GM19240 (cell line): ENCODE results near the gene FGF3.

Experiments used
- DNase-seq: peaks from one replicate; pipeline ENCODE4 v3.0.0; 2011; ENCODE audit warnings: low spot score; ENCODE audit not compliant: insufficient read length

The FGF3 gene

DNA sequence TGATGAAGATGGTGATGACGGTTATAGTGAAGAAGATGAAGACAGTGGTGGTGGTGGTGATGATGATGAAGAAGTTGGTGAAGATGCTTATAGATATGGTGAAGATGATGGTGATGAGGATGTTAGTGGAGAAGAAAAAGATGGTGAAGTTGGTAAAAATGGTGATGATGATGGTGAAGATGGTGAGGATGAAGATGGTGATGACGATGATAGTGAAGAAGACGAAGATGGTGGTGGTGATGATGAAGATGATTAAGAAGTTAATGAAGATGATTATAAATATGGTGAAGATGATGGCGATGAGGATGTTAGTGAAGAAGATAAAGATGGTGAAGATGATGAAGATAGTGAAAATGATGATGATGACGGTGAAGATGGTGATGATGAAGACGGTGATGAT is 25.2 kb upstream of the FGF3 start:
- no peak for DNase-seq

GRCh38 chr11:69843529-69843921 is 24.3 kb upstream of the FGF3 start:
- no peak for DNase-seq

- DNase-seq = no peak
Measured at GRCh38 chr11:69842746-69843528, 23.7 kb upstream of the FGF3 start.

GRCh38 chr11:69841859-69842698 is 22.9 kb upstream of the FGF3 start:
- no peak for DNase-seq

- no peak for DNase-seq
Measured at GRCh38 chr11:69841170-69841858, 22.1 kb upstream of the FGF3 start.

DNA sequence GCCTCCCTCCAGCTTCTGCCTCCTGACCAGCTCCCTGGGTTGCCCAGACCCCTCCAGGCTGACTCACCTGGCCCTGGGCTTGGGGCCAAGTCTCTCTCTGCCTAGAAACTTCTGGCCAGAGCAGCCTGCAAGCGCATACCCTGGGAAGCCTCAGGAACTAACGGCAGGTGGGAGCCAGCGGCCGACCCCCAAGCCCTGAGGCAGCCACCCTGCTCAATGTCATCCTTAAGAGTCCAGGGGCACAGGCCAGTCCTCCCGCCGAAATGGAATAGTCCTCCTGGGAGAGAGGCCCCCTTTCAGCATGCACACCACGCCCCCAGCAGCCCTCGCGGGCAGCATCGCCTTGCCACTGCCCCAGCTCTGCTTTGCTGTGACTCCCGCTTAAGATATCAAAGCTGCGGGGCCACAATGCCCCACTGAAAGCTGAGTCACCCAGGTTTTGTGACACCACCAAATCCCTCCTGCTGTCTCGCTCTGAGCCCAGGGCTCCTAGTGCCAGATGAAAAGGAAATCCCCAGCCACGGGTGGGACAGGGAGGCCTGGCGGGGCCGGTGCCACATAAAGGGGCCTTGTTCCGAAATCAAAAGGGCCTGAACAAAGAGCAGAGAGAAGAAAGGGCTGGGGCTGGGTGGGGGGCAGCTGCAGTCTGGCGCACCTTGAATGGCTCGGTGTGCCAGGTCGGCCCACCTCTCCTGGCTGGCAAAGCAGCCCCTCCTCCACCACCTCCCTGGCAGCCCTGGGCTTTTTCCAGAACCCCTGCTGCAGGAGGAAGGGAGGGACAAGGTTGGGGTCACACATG is 21.4 kb upstream of the FGF3 start:
- DNase-seq = no peak

DNA sequence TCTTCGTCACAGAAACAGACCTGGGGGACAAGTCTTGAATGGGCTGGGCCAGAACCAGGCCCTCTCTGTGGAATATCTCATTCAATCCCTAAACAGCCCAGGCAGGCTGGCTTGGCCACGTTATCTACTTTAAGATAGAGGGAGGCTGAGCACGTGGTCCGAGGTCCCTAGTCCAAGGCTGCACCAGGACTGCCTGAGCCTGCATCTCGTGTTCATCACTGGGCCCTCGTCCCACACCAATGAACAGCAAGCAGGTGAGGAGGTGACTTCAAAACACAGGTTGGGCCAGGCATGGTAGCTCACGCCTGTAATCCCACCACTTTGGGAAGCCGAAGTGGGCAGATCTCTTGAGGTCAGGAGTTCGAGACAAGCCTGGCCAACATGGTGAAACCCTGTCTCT is 20.3 kb upstream of the FGF3 start:
- no peak for DNase-seq

DNA sequence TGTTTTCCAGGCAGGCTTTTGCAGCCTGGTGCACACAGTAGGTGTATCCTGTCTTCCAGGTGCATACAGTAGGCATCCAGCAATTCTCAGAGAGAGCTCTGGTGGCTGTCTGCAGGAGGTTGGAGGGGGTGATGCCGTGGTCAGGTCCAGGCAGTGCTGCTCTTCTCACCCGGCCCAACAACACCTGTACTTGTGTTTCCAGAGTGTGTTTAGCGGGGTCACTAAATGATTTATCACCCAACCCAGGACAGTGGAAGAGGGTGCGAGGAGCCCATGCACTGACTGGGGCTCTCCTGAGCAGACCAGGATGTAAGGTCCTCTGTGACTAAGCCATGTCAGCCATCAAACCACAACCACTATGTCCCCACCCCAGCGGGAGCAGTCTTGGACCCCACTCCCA is 18.6 kb upstream of the FGF3 start:
- no peak for DNase-seq

DNA sequence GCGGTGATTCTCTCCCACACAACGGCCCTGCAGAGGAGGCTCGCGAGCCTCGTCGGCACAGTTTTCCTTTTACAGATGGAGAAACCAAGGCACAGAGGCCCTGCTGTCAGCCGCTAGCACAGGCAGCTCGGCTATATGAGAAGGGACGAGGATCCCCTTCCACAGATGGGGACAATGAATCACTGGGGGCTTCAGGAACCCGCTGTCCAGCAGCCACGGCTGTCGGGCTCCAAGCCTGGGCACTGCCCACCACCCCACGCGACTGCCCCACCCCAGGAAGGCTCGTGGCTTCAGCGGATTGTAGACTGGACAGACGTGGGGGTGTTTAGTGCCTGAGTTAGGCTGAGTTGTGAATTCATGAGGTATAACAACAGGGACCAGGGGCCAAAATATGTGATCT is 17.2 kb upstream of the FGF3 start:
- DNase-seq = no peak

- DNase-seq = no peak
Measured at GRCh38 chr11:69834811-69835800, 15.9 kb upstream of the FGF3 start.

- no peak for DNase-seq
Measured at GRCh38 chr11:69834251-69834650, 15.0 kb upstream of the FGF3 start.

GRCh38 chr11:69832561-69833413 is 13.6 kb upstream of the FGF3 start:
- DNase-seq = no peak

- DNase-seq = no peak
Measured at GRCh38 chr11:69831985-69832384, 12.8 kb upstream of the FGF3 start.

DNA sequence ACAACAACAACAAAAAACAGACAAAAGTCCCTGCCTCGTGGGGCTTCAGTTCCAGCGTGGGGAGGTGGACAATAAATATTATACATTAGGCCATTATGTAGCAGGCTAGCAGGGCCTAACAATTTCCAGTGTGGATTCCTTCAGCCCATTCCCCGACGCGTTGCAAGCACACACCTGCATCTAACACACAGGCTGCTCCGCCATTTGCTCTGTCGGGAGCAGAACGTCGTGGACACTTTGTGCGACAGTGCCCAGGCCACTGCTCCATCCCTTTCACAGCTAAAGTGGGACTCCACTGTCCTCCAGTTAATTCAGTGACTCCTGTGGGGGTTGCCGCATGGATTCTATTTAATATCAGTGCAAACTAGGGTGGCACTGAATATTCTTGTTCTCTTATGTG is 10.9 kb upstream of the FGF3 start:
- DNase-seq = no peak

- no peak for DNase-seq
Measured at GRCh38 chr11:69828971-69829344, 9.7 kb upstream of the FGF3 start.

DNA sequence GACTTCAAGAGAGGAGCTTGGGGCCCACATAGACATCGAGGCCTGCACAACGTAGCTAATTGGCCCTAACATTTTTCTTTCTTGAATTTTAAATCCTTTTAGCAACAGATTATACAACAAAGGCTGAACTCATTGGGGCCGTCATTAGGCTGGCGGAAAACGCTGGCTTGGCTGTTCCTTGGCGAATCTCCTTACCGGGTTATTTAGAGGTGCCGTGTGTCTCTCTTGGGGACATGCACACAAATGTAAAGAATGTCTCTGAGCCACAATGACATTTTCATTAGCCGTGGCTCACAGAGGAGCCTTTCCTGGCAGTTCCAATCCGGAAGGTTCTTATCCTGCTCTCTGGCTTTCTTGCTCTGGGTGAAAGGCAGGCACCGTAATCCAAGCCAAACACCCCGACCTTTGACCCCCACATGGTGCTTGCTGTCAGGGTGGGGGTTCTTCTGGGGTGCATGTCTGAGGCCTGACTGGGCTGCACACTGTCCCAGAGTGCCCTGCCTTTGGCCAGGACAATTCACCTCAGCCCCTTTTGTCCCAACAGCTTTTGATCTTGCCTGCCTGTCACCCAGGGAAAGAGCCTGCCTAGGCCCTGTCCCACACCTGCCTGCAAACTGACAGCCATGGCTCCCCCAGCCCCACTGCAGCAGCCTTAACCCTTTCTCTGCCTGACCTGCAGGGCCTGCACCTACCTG is 9.2 kb upstream of the FGF3 start:
- no peak for DNase-seq

- DNase-seq = no peak
Measured at GRCh38 chr11:69826773-69827172, 7.6 kb upstream of the FGF3 start.

- DNase-seq = no peak
Measured at GRCh38 chr11:69825941-69826340, 6.7 kb upstream of the FGF3 start.
